CD14-positive monocyte (primary cell): ENCODE data around the gene GRIN3A. TPM values are rescaled to one million over a fixed set of nuclear protein-coding genes. Genes with fewer than 3 reads are reported as not detected.
A peak's percentile ranks its signal among the peaks of the same experiment; 100 is the strongest.

Source experiments
- DNase-seq, 3 donors: peaks; one replicate each; pipeline ENCODE4 v3.0.0-alpha.2; 2011 to 2022
- H2AFZ ChIP-seq: 2 replicates; pipeline ENCODE4 v1.6.0; 2012; ENCODE audit warnings: mild to moderate bottlenecking, low read depth, low read length, inconsistent platforms; ENCODE audit not compliant: insufficient read depth, poor library complexity, severe bottlenecking
- H3K27ac ChIP-seq, 2 donors: 1 replicate in 1 of 2; 2 replicates in 1 of 2; pipeline ENCODE4 v1.5.1; 2012 to 2013; ENCODE audit warnings: low read length in 2 of 2, control low read depth in 1 of 2, inconsistent platforms in 1 of 2, low read depth in 1 of 2, mild to moderate bottlenecking in 1 of 2
- H3K27me3 ChIP-seq, 2 donors: one replicate each; pipeline versions ENCODE4 v1.6.0 to v1.6.1; 2011 to 2013; ENCODE audit warnings: low read length in 2 of 2; ENCODE audit not compliant: control insufficient read depth in 2 of 2, insufficient read depth in 2 of 2
- H3K36me3 ChIP-seq, 2 donors: replicated peaks in 1 of 2; 1 replicate in 1 of 2; 2 replicates in 1 of 2; pipeline versions ENCODE4 v1.5.1 to v1.6.1; 2012 to 2013; ENCODE audit warnings: low read length in 2 of 2, control low read depth in 1 of 2, inconsistent platforms in 1 of 2, mild to moderate bottlenecking in 1 of 2; ENCODE audit not compliant: insufficient read depth in 2 of 2, control insufficient read depth in 1 of 2
- H3K4me1 ChIP-seq, 2 donors: 1 replicate in 1 of 2; 2 replicates in 1 of 2; pipeline versions ENCODE4 v1.5.1 to v1.6.1; 2012 to 2013; ENCODE audit warnings: low read length in 2 of 2, control low read depth in 1 of 2, inconsistent platforms in 1 of 2, mild to moderate bottlenecking in 1 of 2, moderate library complexity in 1 of 2; ENCODE audit not compliant: insufficient read depth in 2 of 2, control insufficient read depth in 1 of 2
- H3K4me2 ChIP-seq: replicated peaks from 2 replicates; pipeline ENCODE3; 2012; ENCODE audit warnings: low read length, moderate library complexity, mild to moderate bottlenecking; ENCODE audit not compliant: poor library complexity, severe bottlenecking; ENCODE audit errors: extremely low read depth
- H3K4me3 ChIP-seq, 3 experiments: fragments of 200-600 bp in 1 of 3; sonication (generic) in 1 of 3; replicated peaks in 1 of 3; 1 replicate in 2 of 3; 2 replicates in 1 of 3; pipeline ENCODE4 v1.5.1; 2011 to 2013; ENCODE audit warnings: low read length in 3 of 3, mild to moderate bottlenecking in 3 of 3, control low read depth in 2 of 3, low read depth in 2 of 3, inconsistent platforms in 1 of 3, moderate library complexity in 1 of 3
- H3K79me2 ChIP-seq: 2 replicates; pipeline ENCODE4 v1.6.0; 2012; ENCODE audit warnings: mild to moderate bottlenecking, control low read depth, inconsistent platforms, low read length, moderate library complexity; ENCODE audit not compliant: insufficient read depth
- H3K9ac ChIP-seq: 2 replicates; pipeline ENCODE4 v1.6.0; 2017; ENCODE audit warnings: low read length, mild to moderate bottlenecking; ENCODE audit not compliant: insufficient read depth, poor library complexity, severe bottlenecking
- H3K9me3 ChIP-seq, 2 donors: replicated peaks in 1 of 2; 1 replicate in 1 of 2; 2 replicates in 1 of 2; pipeline versions ENCODE4 v1.5.1 to v1.6.1; 2012 to 2013; ENCODE audit warnings: low read length in 2 of 2, control low read depth in 1 of 2; ENCODE audit not compliant: control insufficient read depth in 1 of 2, insufficient read depth in 1 of 2
- H4K20me1 ChIP-seq: 2 replicates; pipeline ENCODE4 v1.6.0; 2012; ENCODE audit warnings: mild to moderate bottlenecking, low read length, control low read depth, moderate library complexity; ENCODE audit not compliant: insufficient read depth
- H3K27ac Mint-ChIP-seq, 7 donors: one replicate each; pipeline ENCODE4 v1.8.0; 2020; ENCODE audit warnings: mild to moderate bottlenecking in 7 of 7, mixed read lengths in 7 of 7, moderate library complexity in 6 of 7, inconsistent platforms in 2 of 7
- H3K27me3 Mint-ChIP-seq, 3 donors: one replicate each; pipeline ENCODE4 v1.8.0; 2021 to 2022; ENCODE audit warnings: low read depth in 3 of 3, mild to moderate bottlenecking in 3 of 3, mixed read lengths in 3 of 3, moderate library complexity in 3 of 3, inconsistent platforms in 1 of 3
- H3K36me3 Mint-ChIP-seq, 2 donors: one replicate each; pipeline ENCODE4 v1.8.0; 2020; ENCODE audit warnings: mixed read lengths in 2 of 2, inconsistent platforms in 1 of 2, mild to moderate bottlenecking in 1 of 2
- H3K4me1 Mint-ChIP-seq: one replicate; pipeline ENCODE4 v1.8.0; 2020; ENCODE audit warnings: mild to moderate bottlenecking, mixed read lengths
- H3K4me3 Mint-ChIP-seq, 2 donors: one replicate each; pipeline ENCODE4 v1.8.0; 2020; ENCODE audit warnings: mild to moderate bottlenecking in 2 of 2, mixed read lengths in 2 of 2, moderate library complexity in 1 of 2
- H3K9me3 Mint-ChIP-seq, 7 donors: one replicate each; pipeline ENCODE4 v1.8.0; 2020 to 2022; ENCODE audit warnings: mixed read lengths in 7 of 7, mild to moderate bottlenecking in 6 of 7, moderate library complexity in 6 of 7, inconsistent platforms in 2 of 7
- CTCF ChIP-seq: fragments of 200-600 bp; IDR thresholded peaks from one replicate; pipeline ENCODE4 v1.8.0; 2022; ENCODE audit warnings: antibody characterized with exemption, mild to moderate bottlenecking
- WGBS: methylation state at CpG from one replicate; pipeline ENCODE4 v1.1.5; 2013; ENCODE audit warnings: missing lambda C conversion rate; ENCODE audit not compliant: insufficient coverage; 5-methylcytosine and 5-hydroxymethylcytosine counted together
- intact Hi-C, 2 donors: fragments of 100-400 bp; cut with micrococcal nuclease; formaldehyde crosslinking; loops; one replicate each; pipeline versions ENCODE4 v1.15.0 to v1.15.1; 2023
- polyA plus RNA-seq, 3 donors: library from polyadenylated mRNA; depleted of rRNA in 1 of 3; unstranded in 2 of 3; stranded (reverse) in 1 of 3; fragments of 300-500 nt in 2 of 3; fragments of >200 nt in 1 of 3; fragmentation: Illumina TruSeq in 2 of 3; gene quantifications; 1 replicate in 2 of 3; 2 replicates in 1 of 3; pipeline ENCODE4 v1.2.3, GENCODE V29; 2012 to 2021

The GRIN3A gene
- polyA plus RNA-seq, 3 donors: 0.11 to 0.39 (median 0.16) TPM

GRCh38 chr9:101631892-101632291, 106.6 kb downstream of the GRIN3A start:
- peak overlapping the region in 1 of 7 donors; percentile 20 for H3K27ac Mint-ChIP-seq
- no peak for DNase-seq
- intact Hi-C loops: no loop called here
- no peaks in the 10 kb centered on the region for H4K20me1 ChIP-seq
- no peaks in the 10 kb centered on the region for H3K27me3 ChIP-seq
- H3K4me1 Mint-ChIP-seq: peaks cover 35% of the 10 kb centered on the region
- H3K9me3 ChIP-seq: no peaks in the 10 kb centered on the region
- 70% methylated on average over 2 of the region's 2 CpGs for WGBS
- no peak overlapping the region for H2AFZ ChIP-seq
- H3K27ac ChIP-seq: no peak overlapping the region
- no peaks in the 10 kb centered on the region for H3K36me3 Mint-ChIP-seq
- H3K27me3 Mint-ChIP-seq: no peaks in the 10 kb centered on the region
- H3K36me3 ChIP-seq: no peaks in the 10 kb centered on the region
- H3K4me3 ChIP-seq: no peak overlapping the region
- H3K9ac ChIP-seq: no peak overlapping the region
- H3K4me2 ChIP-seq: no peak overlapping the region
- H3K9me3 Mint-ChIP-seq: peaks cover 0 to 2% (median 0%) of the 10 kb centered on the region in 7 donors
- H3K4me3 Mint-ChIP-seq: no peak overlapping the region
- H3K4me1 ChIP-seq: peaks cover 25 to 36% of the 10 kb centered on the region in 2 donors
- H3K79me2 ChIP-seq: no peaks in the 10 kb centered on the region
- TF ChIP-seq CTCF: no peak

- Histone ChIP-seq H3K4me1 (peaks cover 31 to 45% of the 10 kb centered on the region in 2 donors), H3K9ac (no peak overlapping the region), H3K36me3 (no peaks in the 10 kb centered on the region), H3K4me3 (no peak overlapping the region), H3K27ac (peak overlapping the region in 1 of 2 donors; percentile 62), H3K4me2 (peak overlapping the region; percentile 13), H2AFZ (no peak overlapping the region), H3K9me3 (no peaks in the 10 kb centered on the region), H3K79me2 (no peaks in the 10 kb centered on the region), H3K27me3 (no peaks in the 10 kb centered on the region), H4K20me1 (no peaks in the 10 kb centered on the region)
- no peaks in the 10 kb centered on the region for H3K36me3 Mint-ChIP-seq
- peaks cover 41% of the 10 kb centered on the region for H3K4me1 Mint-ChIP-seq
- intact Hi-C loops: no loop called here
- no peak overlapping the region for H3K4me3 Mint-ChIP-seq
- no peaks in the 10 kb centered on the region for H3K27me3 Mint-ChIP-seq
- TF ChIP-seq CTCF: no peak
- H3K9me3 Mint-ChIP-seq: peaks cover 0 to 1% (median 0%) of the 10 kb centered on the region in 7 donors
- peak; percentile 57 to 66 (median 61) for DNase-seq
- H3K27ac Mint-ChIP-seq: peak overlapping the region in 2 of 7 donors; percentile 20 to 54
- no CpG with 5 or more reads among the region's 5 CpGs for WGBS
Measured at GRCh38 chr9:101629636-101630035, 108.8 kb downstream of the GRIN3A start.
